Activated B cell treated with CpG ODN at 0.5 μM for 24 hours (primary cell): ENCODE data around the gene NEK4. TPM values are rescaled to one million over a fixed set of nuclear protein-coding genes. Genes with fewer than 3 reads are reported as not detected.

ENCODE experiments used
- ATAC-seq: fragments of 200-7000 bp; cut with Tn5 transposase; one replicate; pipeline ENCODE4 v1.10.0; 2021; ENCODE audit warnings: low read depth, mild to moderate bottlenecking, moderate library complexity
- CTCF ChIA-PET: fragments of 350-600 bp; sonication (Branson Sonifier 250); formaldehyde crosslinking; loops from one replicate; lab custom pipeline; 2021; ENCODE audit warnings: antibody characterized with exemption; lab: Charles Lee
- POLR2A ChIA-PET: fragments of 350-600 bp; sonication (Branson Sonifier 250); formaldehyde crosslinking; loops from one replicate; lab custom pipeline; 2021; ENCODE audit warnings: antibody characterized with exemption; lab: Charles Lee
- DNase-seq: peaks from one replicate; pipeline ENCODE4 v3.0.0; 2022
- H3K27ac Mint-ChIP-seq: one replicate; pipeline ENCODE4 v1.8.0; 2020; ENCODE audit warnings: mixed read lengths
- H3K27me3 Mint-ChIP-seq: one replicate; pipeline ENCODE4 v1.8.0; 2021; ENCODE audit warnings: mixed read lengths
- H3K36me3 Mint-ChIP-seq: one replicate; pipeline ENCODE4 v1.8.0; 2021; ENCODE audit warnings: low read depth, mixed read lengths
- H3K4me1 Mint-ChIP-seq: one replicate; pipeline ENCODE4 v1.8.0; 2021; ENCODE audit warnings: mixed read lengths
- H3K4me3 Mint-ChIP-seq: one replicate; pipeline ENCODE4 v1.8.0; 2020; ENCODE audit warnings: mild to moderate bottlenecking, mixed read lengths
- H3K9me3 Mint-ChIP-seq: one replicate; pipeline ENCODE4 v1.8.0; 2020; ENCODE audit warnings: mixed read lengths
- intact Hi-C: fragments of 100-400 bp; cut with micrococcal nuclease; formaldehyde crosslinking; loops from one replicate; pipeline ENCODE4 v1.15.1; 2024
- total RNA-seq: library from RNA; stranded (reverse); gene quantifications from 2 replicates; pipeline ENCODE4 v1.2.3, GENCODE V29; 2022
- TF ChIP-seq, protein P1 (sequence below): fragments of 200-600 bp; IDR thresholded peaks from one replicate; pipeline ENCODE4 v1.8.0; 2022; ENCODE audit warnings: antibody characterized with exemption, mild to moderate bottlenecking

NEK4 gene
- total RNA-seq, 1 donor from 2014 or later = 24.5 TPM

DNA sequence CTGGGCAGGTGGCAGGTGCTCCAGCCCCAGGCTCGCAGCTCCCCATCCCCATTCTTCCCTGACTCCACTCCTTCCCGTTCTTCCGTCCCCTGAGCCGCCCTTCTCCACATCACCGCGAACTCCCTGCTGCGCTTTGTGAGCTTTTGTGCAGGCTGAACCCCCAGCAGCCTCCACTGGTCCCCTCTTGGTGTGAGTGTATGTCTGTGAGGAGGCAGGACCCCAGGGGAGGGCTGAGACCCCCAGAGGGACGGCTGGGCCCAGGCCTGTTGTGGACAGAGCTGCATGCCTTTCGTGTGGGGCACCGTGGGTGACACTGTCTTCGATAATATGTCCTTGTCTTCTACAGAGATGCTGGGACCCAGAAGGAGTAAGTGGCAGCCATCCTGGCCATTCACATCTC lies 16.5 kb upstream of the NEK4 start:
- H3K4me1 Mint-ChIP-seq = no peaks in the 10 kb centered on the region
- ChIA-PET POLR2A (no interaction called here), CTCF (no interaction called here)
- ATAC-seq (no peak), DNase-seq (no peak)
- no peak overlapping the region for H3K27ac Mint-ChIP-seq
- no peaks in the 10 kb centered on the region for H3K9me3 Mint-ChIP-seq
- TF ChIP-seq, protein P1, sequence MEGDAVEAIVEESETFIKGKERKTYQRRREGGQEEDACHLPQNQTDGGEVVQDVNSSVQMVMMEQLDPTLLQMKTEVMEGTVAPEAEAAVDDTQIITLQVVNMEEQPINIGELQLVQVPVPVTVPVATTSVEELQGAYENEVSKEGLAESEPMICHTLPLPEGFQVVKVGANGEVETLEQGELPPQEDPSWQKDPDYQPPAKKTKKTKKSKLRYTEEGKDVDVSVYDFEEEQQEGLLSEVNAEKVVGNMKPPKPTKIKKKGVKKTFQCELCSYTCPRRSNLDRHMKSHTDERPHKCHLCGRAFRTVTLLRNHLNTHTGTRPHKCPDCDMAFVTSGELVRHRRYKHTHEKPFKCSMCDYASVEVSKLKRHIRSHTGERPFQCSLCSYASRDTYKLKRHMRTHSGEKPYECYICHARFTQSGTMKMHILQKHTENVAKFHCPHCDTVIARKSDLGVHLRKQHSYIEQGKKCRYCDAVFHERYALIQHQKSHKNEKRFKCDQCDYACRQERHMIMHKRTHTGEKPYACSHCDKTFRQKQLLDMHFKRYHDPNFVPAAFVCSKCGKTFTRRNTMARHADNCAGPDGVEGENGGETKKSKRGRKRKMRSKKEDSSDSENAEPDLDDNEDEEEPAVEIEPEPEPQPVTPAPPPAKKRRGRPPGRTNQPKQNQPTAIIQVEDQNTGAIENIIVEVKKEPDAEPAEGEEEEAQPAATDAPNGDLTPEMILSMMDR = no peak
- no peak overlapping the region for H3K4me3 Mint-ChIP-seq
- intact Hi-C loops = no loop called here
- no peaks in the 10 kb centered on the region for H3K36me3 Mint-ChIP-seq
- no peaks in the 10 kb centered on the region for H3K27me3 Mint-ChIP-seq

DNA sequence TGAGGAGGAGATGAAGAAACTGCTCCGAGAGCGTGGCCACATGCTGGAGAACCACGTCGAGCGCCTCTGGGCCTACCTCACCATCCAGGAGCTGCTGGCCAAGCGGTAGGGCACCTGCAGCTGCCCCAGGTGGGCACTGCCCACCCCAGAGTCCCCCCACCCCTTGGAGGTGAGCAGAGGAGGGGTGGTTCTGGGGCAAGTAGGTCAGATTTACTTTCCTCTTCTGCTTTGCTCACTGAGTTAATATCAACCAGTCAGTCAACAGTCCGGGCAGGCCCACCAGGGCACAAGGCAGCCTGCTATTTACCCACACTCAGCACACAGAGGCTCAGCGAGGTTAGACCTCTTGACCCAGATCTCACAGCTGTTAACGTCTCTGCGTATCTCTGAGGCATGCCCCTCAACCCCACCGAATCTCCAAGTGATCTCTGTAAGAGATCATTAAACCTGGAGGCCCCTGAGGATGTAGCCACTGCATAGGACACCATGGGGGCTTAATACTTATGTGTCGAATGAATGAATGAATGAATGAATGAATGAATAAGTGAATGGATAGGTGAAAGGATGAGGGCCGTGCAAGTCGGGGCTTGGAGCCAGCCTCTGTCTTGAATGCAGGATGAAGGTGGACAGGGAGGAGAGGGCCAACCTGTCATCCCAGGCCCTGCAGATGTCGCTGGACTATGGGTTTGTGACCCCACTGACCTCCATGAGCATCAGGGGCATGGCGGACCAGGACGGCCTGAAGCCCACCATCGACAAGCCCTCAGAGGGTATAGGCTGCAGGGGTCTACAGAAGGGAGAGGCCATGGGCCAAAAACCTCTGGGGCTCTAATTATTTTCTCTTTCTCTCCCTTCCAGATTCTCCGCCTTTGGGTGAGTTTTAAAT lies 15.8 kb upstream of the NEK4 start:
- Mint-ChIP-seq H3K27ac (no peak overlapping the region), H3K27me3 (no peaks in the 10 kb centered on the region), H3K4me1 (no peaks in the 10 kb centered on the region), H3K4me3 (no peak overlapping the region), H3K36me3 (no peaks in the 10 kb centered on the region), H3K9me3 (no peaks in the 10 kb centered on the region)
- POLR2A ChIA-PET = no interaction called here
- intact Hi-C loops = no loop called here
- no peak for ATAC-seq
- DNase-seq = no peak
- CTCF ChIA-PET = no interaction called here
- TF ChIP-seq, protein P1 = no peak

DNA sequence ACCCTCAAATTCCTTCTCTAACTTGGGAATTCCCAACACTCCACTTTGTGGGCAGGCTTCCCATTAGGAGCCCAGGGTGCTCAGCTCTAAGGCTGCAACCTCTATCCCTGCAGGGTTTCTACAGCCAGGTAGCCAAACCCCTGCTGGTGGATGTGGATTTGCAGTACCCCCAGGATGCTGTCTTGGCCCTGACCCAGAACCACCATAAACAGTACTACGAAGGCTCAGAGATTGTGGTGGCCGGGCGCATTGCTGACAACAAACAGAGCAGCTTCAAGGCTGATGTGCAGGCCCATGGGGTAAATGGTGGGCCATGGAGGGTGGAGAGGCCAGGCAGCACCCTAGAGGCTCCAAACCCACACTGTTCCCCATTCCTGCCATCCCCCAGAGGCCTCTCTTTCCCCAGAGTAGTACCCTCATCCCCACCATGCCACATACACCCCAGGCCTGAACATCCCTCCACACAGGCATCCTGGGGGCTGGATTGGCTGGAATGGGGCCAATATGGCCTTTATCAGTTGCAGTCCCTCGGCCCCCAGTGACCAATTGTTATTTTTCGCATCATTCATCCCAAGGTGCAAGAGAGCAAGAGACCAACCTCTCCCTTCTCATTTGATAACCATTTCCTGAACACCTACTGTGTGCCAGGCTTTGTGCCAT lies 14.3 kb upstream of the NEK4 start:
- POLR2A ChIA-PET = no interaction called here
- TF ChIP-seq, protein P1 = no peak
- ATAC-seq (no peak), DNase-seq (no peak)
- Mint-ChIP-seq H3K27ac (no peak overlapping the region), H3K27me3 (no peaks in the 10 kb centered on the region), H3K9me3 (no peaks in the 10 kb centered on the region), H3K4me3 (no peak overlapping the region), H3K36me3 (no peaks in the 10 kb centered on the region), H3K4me1 (no peaks in the 10 kb centered on the region)
- CTCF ChIA-PET = no interaction called here
- intact Hi-C loops = no loop called here

DNA sequence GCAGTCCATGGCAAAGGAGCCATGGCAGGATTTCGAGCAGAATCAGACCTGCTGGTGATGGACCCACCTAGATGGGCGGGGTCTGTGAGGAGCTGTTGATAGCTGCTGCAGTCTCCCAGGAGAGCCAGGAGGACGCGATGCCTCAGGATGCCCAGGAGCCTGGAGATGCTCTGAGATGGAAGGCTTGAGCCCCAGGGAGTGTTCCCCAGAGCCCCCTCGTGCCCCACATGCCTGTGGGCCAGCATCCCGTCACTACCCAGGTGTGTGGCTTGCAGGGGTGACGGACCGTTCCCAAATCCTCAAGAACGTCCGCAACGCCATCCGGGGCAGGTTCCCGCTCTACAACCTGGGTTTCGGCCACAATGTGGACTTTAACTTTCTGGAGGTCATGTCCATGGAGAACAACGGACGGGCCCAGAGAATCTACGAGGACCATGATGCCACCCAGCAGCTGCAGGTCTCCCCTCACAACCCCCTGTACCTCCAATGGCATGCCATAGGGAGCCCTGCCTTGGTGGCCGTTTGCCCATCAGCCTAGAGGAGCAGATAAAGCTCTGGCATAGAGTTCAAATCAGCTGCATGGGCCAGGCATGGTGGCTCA lies 13.4 kb upstream of the NEK4 start:
- peaks cover 9% of the 10 kb centered on the region for H3K4me1 Mint-ChIP-seq
- H3K4me3 Mint-ChIP-seq = no peak overlapping the region
- no peak overlapping the region for H3K27ac Mint-ChIP-seq
- intact Hi-C loops = no loop called here
- H3K9me3 Mint-ChIP-seq = no peaks in the 10 kb centered on the region
- ATAC-seq = no peak
- H3K36me3 Mint-ChIP-seq = no peaks in the 10 kb centered on the region
- ChIA-PET CTCF (no interaction called here), POLR2A (no interaction called here)
- DNase-seq = no peak
- no peaks in the 10 kb centered on the region for H3K27me3 Mint-ChIP-seq
- TF ChIP-seq, protein P1 = no peak

DNA sequence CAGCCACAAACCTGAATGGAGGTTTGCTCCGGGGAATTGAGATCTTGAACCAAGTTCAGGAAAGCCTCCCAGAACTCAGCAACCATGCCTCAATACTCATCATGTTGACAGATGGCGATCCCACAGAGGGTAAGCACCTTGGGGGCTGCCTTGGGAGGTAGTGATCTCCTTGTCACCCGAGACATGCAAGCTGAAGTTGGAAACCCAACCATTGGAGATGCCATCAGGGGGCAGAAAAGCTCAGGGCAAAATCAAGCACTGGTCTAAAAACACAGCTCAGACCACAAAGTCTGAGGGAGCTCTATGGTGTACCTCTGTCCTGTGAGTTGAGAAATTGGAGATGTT lies 12.4 kb upstream of the NEK4 start:
- Mint-ChIP-seq H3K9me3 (no peaks in the 10 kb centered on the region), H3K27me3 (no peaks in the 10 kb centered on the region), H3K27ac (no peak overlapping the region), H3K36me3 (no peaks in the 10 kb centered on the region), H3K4me1 (peaks cover 14% of the 10 kb centered on the region), H3K4me3 (no peak overlapping the region)
- POLR2A ChIA-PET = no interaction called here
- no peak for ATAC-seq
- TF ChIP-seq, protein P1 = no peak
- intact Hi-C loops = no loop called here
- no peak for DNase-seq
- CTCF ChIA-PET = no interaction called here
